Epithelial cell of proximal tubule (primary cell): ENCODE measurements around the gene TES. TPM values are rescaled to one million over a fixed set of nuclear protein-coding genes. Genes with fewer than 3 reads are reported as not detected.

Source experiments
- DNase-seq: peaks from one replicate; pipeline ENCODE4 v3.0.0-alpha.2; 2011; ENCODE audit warnings: low read depth
- H3K4me3 ChIP-seq: 2 replicates; pipeline ENCODE4 v1.5.1; 2011; ENCODE audit warnings: low read depth, mild to moderate bottlenecking, low read length
- total RNA-seq: library from RNA; depleted of rRNA; stranded (reverse); fragments of >200 nt; gene quantifications from 2 replicates; pipeline ENCODE4 v1.2.3, GENCODE V29; 2015
- TF ChIP-seq, protein P1 (sequence below): conservative IDR thresholded peaks from 2 replicates; pipeline ENCODE4 v1.5.1; 2012; ENCODE audit warnings: low read depth, mild to moderate bottlenecking, low read length

TES gene
- total RNA-seq, 1 donor from 2014 or later: 174 TPM

DNA sequence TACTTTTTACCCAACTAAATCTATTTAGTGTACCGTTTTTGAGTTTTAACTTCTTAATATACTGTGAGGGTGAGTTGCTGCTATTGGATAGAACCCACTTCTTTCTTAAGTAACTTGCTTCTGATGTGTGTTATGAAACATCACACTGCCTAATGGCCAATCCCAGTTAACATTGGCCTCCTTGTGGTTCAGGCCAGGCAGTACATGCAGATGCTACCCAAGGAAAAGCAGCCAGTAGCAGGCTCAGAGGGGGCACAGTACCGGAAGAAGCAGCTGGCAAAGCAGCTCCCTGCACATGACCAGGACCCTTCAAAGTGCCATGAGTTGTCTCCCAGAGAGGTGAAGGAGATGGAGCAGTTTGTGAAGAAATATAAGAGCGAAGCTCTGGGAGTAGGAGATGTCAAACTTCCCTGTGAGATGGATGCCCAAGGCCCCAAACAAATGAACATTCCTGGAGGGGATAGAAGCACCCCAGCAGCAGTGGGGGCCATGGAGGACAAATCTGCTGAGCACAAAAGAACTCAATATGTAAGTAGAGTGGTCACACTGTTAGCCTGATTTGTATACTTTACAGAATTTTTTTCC, 39.7 kb downstream of the TES start:
- TF ChIP-seq, protein P1, sequence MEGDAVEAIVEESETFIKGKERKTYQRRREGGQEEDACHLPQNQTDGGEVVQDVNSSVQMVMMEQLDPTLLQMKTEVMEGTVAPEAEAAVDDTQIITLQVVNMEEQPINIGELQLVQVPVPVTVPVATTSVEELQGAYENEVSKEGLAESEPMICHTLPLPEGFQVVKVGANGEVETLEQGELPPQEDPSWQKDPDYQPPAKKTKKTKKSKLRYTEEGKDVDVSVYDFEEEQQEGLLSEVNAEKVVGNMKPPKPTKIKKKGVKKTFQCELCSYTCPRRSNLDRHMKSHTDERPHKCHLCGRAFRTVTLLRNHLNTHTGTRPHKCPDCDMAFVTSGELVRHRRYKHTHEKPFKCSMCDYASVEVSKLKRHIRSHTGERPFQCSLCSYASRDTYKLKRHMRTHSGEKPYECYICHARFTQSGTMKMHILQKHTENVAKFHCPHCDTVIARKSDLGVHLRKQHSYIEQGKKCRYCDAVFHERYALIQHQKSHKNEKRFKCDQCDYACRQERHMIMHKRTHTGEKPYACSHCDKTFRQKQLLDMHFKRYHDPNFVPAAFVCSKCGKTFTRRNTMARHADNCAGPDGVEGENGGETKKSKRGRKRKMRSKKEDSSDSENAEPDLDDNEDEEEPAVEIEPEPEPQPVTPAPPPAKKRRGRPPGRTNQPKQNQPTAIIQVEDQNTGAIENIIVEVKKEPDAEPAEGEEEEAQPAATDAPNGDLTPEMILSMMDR: peak; percentile 69
- no peak for DNase-seq
- H3K4me3 ChIP-seq: no peak overlapping the region

DNA sequence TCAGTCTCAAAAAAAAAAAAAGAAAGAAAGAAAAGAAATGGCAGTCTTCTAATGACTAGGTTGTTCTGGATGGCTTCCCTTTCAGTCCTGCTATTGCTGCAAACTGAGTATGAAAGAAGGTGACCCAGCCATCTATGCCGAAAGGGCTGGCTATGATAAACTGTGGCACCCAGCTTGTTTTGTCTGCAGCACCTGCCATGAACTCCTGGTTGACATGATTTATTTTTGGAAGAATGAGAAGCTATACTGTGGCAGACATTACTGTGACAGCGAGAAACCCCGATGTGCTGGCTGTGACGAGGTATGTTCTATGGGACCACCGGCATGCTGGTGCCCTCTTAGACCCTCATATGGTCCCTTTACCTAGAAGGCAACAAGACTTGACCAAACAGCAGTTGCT, 41.3 kb downstream of the TES start:
- no peak for DNase-seq
- TF ChIP-seq, protein P1: no peak
- H3K4me3 ChIP-seq: no peak overlapping the region

DNA sequence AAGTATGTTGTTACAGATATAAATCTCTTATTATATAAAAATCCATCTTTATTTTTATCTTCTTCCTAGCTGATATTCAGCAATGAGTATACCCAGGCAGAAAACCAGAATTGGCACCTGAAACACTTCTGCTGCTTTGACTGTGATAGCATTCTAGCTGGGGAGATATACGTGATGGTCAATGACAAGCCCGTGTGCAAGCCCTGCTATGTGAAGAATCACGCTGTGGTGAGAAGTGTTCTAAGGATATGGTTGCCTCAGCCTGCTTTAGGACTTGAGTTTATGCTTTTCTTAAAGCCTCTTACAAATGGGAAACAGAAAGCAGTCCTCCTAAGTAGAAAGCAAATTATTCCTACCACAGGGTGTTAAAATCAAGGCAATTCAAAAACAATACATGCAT, 41.9 kb downstream of the TES start:
- DNase-seq: no peak
- TF ChIP-seq, protein P1: no peak
- no peak overlapping the region for H3K4me3 ChIP-seq

DNA sequence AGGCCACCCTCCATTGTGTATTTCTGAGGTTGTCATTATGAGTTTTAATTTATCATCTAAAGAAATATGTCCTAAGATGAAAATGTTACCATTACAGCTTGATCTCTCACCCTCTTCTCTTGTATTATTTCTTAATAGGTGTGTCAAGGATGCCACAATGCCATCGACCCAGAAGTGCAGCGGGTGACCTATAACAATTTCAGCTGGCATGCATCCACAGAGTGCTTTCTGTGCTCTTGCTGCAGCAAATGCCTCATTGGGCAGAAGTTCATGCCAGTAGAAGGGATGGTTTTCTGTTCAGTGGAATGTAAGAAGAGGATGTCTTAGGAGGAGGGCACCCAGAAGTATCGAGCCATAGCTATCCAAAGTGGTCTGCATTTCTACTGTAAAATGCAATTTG, 46.8 kb downstream of the TES start:
- no peak for DNase-seq
- no peak overlapping the region for H3K4me3 ChIP-seq
- TF ChIP-seq, protein P1: no peak

DNA sequence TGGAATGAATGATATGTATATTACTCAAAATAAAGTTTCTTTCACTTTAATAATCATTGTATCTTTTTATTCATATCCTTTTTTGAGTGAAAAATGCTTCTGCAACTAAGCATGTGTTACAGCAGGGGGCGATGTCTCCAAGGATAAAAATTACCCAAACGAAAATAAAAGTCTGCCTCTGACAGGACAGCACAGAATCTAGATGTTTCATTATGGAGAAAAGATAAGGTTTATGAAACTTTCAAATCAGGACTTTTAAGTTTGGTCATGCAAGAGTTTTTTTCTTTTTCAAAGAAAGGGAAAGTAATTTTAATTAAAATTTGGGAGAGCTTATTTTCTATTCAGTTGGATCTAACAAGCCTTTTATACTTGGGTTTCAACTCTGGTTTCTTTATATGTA, 48.4 kb downstream of the TES start:
- no peak overlapping the region for H3K4me3 ChIP-seq
- DNase-seq: no peak
- TF ChIP-seq, protein P1: peak; percentile 82

DNA sequence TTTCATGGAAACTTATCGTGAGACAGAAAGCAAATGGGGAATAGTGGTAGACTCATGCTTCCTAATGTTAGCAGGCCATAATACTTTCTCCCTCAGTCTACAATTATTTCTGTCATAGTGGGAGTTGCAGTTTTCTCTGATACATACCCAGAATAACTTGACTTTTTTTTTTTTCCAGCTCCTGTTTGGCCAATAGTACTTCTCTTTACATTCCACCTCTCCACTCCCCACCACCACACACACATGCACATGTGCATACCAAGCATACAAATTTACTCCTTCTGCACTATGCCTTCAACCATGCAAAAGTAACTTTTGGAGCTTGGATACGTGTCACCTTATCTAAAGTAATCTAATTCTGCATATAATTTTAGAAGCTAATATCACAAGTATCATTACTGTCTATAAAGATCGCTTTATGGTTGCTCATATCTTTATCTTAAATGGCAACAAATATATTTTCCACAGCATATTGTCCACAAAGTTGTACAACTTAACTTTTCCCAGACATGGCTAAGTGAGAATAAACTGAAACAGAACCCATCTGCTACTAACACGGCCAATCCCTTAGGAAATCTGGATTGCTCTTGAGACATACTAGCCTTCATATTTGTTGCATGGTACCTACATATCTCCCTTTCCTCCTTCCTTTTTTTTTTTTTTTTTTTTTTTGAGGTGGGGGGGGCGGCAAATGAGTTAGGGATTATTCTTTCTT, 49.0 kb downstream of the TES start:
- H3K4me3 ChIP-seq: no peak overlapping the region
- TF ChIP-seq, protein P1: no peak
- no peak for DNase-seq
